Kidney epithelial cell (primary cell): ENCODE measurements around the gene WEE1. TPM values are rescaled to one million over a fixed set of nuclear protein-coding genes. Genes with fewer than 3 reads are reported as not detected.

Experiments
- DNase-seq: peaks from one replicate; pipeline ENCODE4 v3.0.0-alpha.2; 2010; ENCODE audit warnings: low read depth
- H3K27me3 ChIP-seq: 2 replicates; pipeline ENCODE4 v1.6.0; 2011; ENCODE audit warnings: low read length; ENCODE audit not compliant: control insufficient read depth, insufficient read depth
- H3K36me3 ChIP-seq: 2 replicates; pipeline ENCODE4 v1.5.1; 2011; ENCODE audit warnings: low read length; ENCODE audit not compliant: control insufficient read depth, insufficient read depth
- H3K4me3 ChIP-seq: 2 replicates; pipeline ENCODE4 v1.5.1; 2011; ENCODE audit warnings: low read depth, mild to moderate bottlenecking, control low read depth, low read length
- CTCF ChIP-seq: IDR thresholded peaks from 2 replicates; pipeline ENCODE4 v1.5.1; 2011; ENCODE audit warnings: mild to moderate bottlenecking, moderate library complexity, low read length, control low read depth, inconsistent platforms; ENCODE audit not compliant: insufficient read depth, poor library complexity, severe bottlenecking
- total RNA-seq: library from RNA; depleted of rRNA; stranded (reverse); fragments of >200 nt; gene quantifications from 2 replicates; pipeline ENCODE4 v1.2.3, GENCODE V29; 2015

WEE1 gene
- total RNA-seq, 1 donor from 2014 or later, result 57.3 TPM

GRCh38 chr11:9613118-9613829 lies 39.8 kb downstream of the WEE1 start:
- TF ChIP-seq CTCF, result peak; percentile 97
- Histone ChIP-seq H3K36me3 (no peaks in the 10 kb centered on the region), H3K27me3 (no peaks in the 10 kb centered on the region), H3K4me3 (peak overlapping the region; percentile 10)
- peak; percentile 86 for DNase-seq

GRCh38 chr11:9613830-9614762 lies 40.6 kb downstream of the WEE1 start:
- DNase-seq, result peak; percentile 29
- TF ChIP-seq CTCF, result peak; percentile 71
- Histone ChIP-seq H3K4me3 (peak overlapping the region; percentile 33), H3K36me3 (no peaks in the 10 kb centered on the region), H3K27me3 (no peaks in the 10 kb centered on the region)

GRCh38 chr11:9615031-9615451 lies 41.6 kb downstream of the WEE1 start:
- Histone ChIP-seq H3K27me3 (no peaks in the 10 kb centered on the region), H3K36me3 (no peaks in the 10 kb centered on the region), H3K4me3 (no peak overlapping the region)
- no peak for TF ChIP-seq CTCF
- peak; percentile 31 for DNase-seq

- H3K27me3 ChIP-seq, result no peaks in the 10 kb centered on the region
- no peak overlapping the region for H3K4me3 ChIP-seq
- H3K36me3 ChIP-seq, result no peaks in the 10 kb centered on the region
- DNase-seq, result no peak
- no peak for TF ChIP-seq CTCF
These were observed 42.7 kb downstream of the WEE1 start for GRCh38 chr11:9616042-9616675.

GRCh38 chr11:9616858-9617257 lies 43.4 kb downstream of the WEE1 start:
- no peaks in the 10 kb centered on the region for H3K27me3 ChIP-seq
- H3K36me3 ChIP-seq, result no peaks in the 10 kb centered on the region
- no peak for DNase-seq
- H3K4me3 ChIP-seq, result no peak overlapping the region
- TF ChIP-seq CTCF, result no peak
